ENCODE measurements around the gene MAP1LC3B2. TPM values are rescaled to one million over a fixed set of nuclear protein-coding genes. Genes with fewer than 3 reads are reported as not detected.

The MAP1LC3B2 gene
- total RNA-seq, 1 experiment from 2014 or later, result not detected

DNA sequence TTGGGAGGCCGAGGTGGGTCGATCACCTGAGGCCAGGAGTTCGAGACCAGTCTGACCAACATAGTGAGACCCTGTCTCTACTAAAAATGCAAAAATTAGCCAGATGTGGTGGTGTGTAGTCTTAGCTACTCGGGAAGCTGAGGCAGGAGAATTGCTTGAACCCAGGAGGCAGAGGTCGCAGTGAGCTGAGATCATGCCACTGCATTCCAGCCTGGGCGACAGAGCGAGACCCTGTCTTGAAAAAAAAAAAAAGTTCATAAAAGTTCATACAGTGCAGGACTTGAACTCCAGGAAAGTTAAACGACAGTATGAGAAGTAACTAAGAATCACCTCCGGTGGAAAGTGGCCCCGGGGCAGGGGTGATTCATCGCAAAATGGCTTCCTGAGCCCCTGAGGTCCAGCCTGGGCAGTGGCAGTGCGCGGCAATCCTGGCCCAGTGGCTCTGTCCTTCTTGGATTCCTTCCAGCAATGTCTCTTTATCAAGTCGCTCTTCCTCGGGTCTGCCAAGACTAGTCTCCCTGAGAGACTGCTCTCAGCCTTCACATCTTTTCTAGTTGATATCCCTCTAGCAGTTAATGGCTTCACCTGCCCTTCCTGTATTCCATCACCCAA lies 16.7 kb upstream of the MAP1LC3B2 start:
- Histone ChIP-seq H3K9me3 (replicated peaks) (no peaks in the 10 kb centered on the region; the same call in 1 of the 2 replicates), H3K27me3 (no peaks in the 10 kb centered on the region), H3K36me3 (no peaks in the 10 kb centered on the region), H3K27ac (no peak overlapping the region), H3K4me1 (no peaks in the 10 kb centered on the region), H3K4me3 (no peak overlapping the region)
- DNase-seq, result no peak

DNA sequence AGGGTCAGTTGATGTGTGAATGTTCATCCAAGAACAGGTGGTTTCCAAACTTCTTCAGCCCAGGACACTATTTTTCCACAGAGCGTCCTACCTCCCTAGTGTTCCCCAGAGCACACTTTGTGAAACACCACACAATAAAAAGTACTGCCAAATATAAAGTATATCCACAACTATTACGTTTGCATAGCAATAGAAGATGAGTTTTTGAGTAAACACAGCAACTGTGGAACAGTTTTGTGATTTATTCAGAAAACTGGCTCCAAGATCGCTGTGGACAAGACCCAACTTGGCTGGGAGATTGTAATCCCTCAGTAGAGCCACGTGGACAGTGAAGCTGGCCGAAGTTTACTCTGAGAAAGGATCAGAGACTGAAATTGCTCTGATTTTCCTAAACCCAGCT lies 14.5 kb upstream of the MAP1LC3B2 start:
- Histone ChIP-seq H3K27ac (no peak overlapping the region), H3K4me1 (no peaks in the 10 kb centered on the region)

DNA sequence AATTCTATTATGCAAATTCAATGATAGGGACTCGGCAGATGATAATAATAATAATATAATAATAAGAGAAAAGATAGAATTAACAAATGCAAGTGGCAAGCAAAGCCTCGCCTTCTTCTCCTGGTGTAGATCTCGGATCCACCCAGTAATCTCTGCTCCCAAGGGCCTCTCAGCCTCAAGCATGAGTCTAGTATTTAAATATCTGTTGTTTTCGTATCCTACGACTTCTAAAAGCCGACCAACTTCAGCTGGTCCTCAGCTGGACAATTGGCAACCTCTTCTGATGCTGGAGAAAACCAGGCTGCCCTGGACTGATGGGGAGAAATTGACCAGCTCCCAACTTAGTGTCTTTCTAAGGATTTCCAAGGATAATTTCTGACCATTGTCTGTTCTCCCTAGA lies 14.0 kb upstream of the MAP1LC3B2 start:
- Histone ChIP-seq H3K9me3 (replicated peaks) (no peaks in the 10 kb centered on the region; the same call in 1 of the 2 replicates), H3K4me3 (no peak overlapping the region), H3K4me1 (no peaks in the 10 kb centered on the region), H3K36me3 (no peaks in the 10 kb centered on the region), H3K27me3 (no peaks in the 10 kb centered on the region), H3K27ac (no peak overlapping the region)
- DNase-seq, result no peak

More for the DNA sequence above, 14.5 kb upstream of the MAP1LC3B2 start:
- Histone ChIP-seq H3K4me3 (no peak overlapping the region), H3K36me3 (no peaks in the 10 kb centered on the region), H3K9me3 (replicated peaks) (no peaks in the 10 kb centered on the region; the same call in 1 of the 2 replicates), H3K27me3 (no peaks in the 10 kb centered on the region)
- no peak for DNase-seq

DNA sequence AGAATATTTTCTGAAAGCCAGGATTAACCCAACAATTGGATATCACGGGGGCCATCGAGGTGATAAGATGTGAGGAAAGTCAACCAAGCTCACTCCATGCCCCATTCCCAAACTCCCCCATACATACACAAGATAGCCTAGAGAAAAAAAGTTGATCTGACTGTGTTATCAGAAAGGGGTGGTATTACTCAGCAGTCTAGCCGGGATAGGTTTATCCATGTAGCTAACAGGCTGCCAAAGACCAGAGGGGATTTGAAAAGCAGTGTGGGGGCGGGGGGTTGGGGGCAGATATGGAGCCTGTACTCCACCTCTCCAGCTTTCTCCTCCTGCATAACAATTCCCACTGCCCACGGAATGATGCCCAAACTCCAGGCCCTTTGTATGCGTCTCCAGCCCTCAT lies 13.2 kb upstream of the MAP1LC3B2 start:
- H3K36me3 ChIP-seq, result no peaks in the 10 kb centered on the region
- no peaks in the 10 kb centered on the region for H3K9me3 ChIP-seq (replicated peaks)
- no peaks in the 10 kb centered on the region for H3K4me1 ChIP-seq
- no peaks in the 10 kb centered on the region for H3K27me3 ChIP-seq
- no peak overlapping the region for H3K27ac ChIP-seq
- DNase-seq, result no peak
- H3K4me3 ChIP-seq, result no peak overlapping the region

DNA sequence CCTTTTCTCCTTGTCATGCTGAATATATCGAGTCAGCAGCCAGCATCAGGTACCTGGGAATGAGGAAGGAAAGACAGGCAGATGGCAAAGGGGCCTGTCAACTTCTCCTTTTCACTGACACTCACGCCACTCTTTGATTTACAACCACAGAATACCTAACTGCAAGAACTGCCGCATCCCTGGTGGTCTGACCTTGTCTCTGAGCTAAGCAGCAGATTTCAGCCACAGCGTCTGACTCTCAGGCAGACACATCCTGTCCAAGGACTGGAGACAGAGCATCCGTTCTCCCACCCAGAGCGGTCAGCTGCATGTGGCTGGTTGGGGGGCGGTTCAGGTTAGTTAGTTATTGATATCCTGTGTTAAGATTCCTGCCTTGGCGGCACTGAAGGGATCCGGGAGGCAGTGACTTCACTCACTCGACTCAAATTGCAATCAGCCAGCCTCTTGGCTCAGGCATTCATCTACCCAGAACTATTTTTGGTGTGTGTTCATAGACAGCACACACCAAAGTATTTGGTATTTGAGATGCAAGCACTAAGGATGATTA lies 11.2 kb upstream of the MAP1LC3B2 start:
- Histone ChIP-seq H3K36me3 (no peaks in the 10 kb centered on the region), H3K9me3 (replicated peaks) (no peaks in the 10 kb centered on the region), H3K4me1 (no peaks in the 10 kb centered on the region), H3K4me3 (no peak overlapping the region), H3K27me3 (no peaks in the 10 kb centered on the region), H3K27ac (no peak overlapping the region)
- DNase-seq, result peak; percentile 38 to 50

DNA sequence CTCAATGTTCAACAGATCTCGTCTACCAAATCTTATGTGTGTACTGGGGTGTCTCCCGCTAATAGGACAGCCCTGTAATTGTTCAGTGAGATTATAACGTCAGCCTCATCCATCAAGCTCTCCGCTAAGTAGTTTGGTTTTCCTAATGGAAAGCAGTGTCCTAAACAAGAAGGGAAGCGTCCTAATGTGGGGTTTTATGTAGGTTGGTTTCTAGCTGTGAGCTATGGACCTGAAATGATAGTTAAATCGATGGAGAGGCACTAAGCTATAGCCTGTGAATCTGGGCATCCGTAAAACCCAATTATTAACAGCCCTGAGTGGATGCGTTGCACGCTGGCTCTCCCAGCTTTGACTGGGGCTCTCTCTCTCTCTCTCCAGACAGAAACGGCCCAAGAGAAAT lies 9.2 kb upstream of the MAP1LC3B2 start:
- Histone ChIP-seq H3K27me3 (no peaks in the 10 kb centered on the region), H3K4me3 (no peak overlapping the region), H3K27ac (no peak overlapping the region), H3K36me3 (no peaks in the 10 kb centered on the region), H3K4me1 (no peaks in the 10 kb centered on the region), H3K9me3 (replicated peaks) (no peaks in the 10 kb centered on the region)
- DNase-seq, result no peak

GRCh38 chr12:116551151-116551550 lies 8.0 kb upstream of the MAP1LC3B2 start:
- no peaks in the 10 kb centered on the region for H3K36me3 ChIP-seq
- no peak overlapping the region for H3K4me3 ChIP-seq
- no peak for DNase-seq
- H3K9me3 ChIP-seq (replicated peaks), result no peaks in the 10 kb centered on the region
- no peak overlapping the region for H3K27ac ChIP-seq
- H3K4me1 ChIP-seq, result no peaks in the 10 kb centered on the region
- H3K27me3 ChIP-seq, result no peaks in the 10 kb centered on the region

GRCh38 chr12:116551619-116551951 lies 7.6 kb upstream of the MAP1LC3B2 start:
- Histone ChIP-seq H3K4me1 (no peaks in the 10 kb centered on the region), H3K4me3 (no peak overlapping the region), H3K36me3 (no peaks in the 10 kb centered on the region), H3K27ac (no peak overlapping the region), H3K27me3 (no peaks in the 10 kb centered on the region), H3K9me3 (replicated peaks) (no peaks in the 10 kb centered on the region)
- no peak for DNase-seq

DNA sequence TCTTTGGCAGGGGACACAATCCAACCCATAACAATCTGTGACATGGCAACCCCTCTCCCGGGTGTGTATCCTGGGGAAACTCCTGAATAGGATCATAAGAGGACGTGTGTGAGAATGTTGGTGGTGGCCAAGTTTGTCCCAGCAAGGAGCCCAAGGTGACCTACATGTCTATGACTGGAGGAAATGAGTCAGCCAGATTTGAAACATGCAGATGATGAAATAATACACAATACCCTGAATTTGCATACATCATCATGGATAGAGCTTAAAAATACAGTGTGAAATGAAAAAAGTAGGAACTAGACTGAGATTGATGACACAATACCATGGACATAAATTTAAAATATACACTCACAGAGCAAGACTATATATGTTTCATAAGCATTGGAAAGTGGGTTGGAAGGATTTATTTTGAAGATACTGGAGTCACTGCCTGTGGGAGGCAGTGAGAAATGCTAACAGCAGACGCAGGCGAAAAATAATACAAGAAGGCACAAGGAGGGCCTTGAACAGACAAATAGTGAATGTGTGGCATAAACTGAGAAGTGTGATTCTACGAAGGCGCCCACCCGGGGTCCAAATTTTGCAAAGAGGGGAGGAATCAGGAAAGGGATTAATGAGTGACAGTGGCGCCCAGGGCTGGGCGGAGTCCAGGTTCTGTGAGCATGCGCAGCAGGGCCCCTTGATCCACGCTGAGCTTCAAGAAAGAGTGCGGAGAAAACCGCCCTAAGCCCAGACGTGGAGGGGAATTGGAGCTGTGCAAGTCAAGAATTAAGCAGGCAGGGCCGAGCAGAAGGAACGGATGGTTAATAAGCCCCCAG lies 7.0 kb upstream of the MAP1LC3B2 start:
- Histone ChIP-seq H3K4me3 (no peak overlapping the region), H3K9me3 (replicated peaks) (no peaks in the 10 kb centered on the region), H3K27me3 (no peaks in the 10 kb centered on the region), H3K4me1 (no peaks in the 10 kb centered on the region), H3K36me3 (no peaks in the 10 kb centered on the region), H3K27ac (no peak overlapping the region)
- no peak for DNase-seq

- no peak for DNase-seq
- H3K4me3 ChIP-seq, result no peak overlapping the region
- H3K4me1 ChIP-seq, result no peaks in the 10 kb centered on the region
- H3K36me3 ChIP-seq, result no peaks in the 10 kb centered on the region
- no peaks in the 10 kb centered on the region for H3K27me3 ChIP-seq
- H3K9me3 ChIP-seq (replicated peaks), result no peaks in the 10 kb centered on the region
- H3K27ac ChIP-seq, result no peak overlapping the region
These were observed 6.3 kb upstream of the MAP1LC3B2 start for GRCh38 chr12:116552773-116553373.

DNA sequence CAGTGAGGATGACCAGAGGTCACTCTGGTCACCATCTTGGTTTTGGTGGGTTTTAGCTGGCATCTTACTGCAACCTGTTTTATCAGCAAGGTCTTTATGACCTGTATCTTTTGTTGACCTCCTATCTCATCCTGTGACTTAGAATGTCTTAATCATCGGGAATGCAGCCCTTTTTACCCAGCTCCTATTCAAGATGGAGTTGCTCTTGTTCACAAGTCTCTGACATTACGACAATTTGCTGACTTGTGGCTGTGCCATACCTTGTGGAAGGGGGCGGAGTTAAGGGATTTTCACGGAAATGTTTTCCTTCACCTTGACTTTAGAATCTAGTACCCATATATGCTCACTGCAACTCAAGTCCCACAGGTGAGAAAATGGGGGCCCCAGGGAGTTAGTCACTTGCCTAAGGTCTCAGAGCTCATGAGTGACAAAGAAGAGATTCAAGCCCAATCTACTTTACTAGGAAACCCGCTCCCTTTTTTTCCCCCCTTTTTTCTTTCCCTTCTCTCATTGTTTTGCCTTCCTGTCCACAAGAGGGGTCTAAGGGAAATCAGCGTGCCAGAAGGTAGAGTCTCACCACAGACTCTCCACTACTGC lies 2.7 kb upstream of the MAP1LC3B2 start:
- H3K9me3 ChIP-seq (replicated peaks), result no peaks in the 10 kb centered on the region
- peaks cover 7% of the 10 kb centered on the region for H3K4me1 ChIP-seq
- H3K27me3 ChIP-seq, result no peaks in the 10 kb centered on the region
- no peak for DNase-seq
- H3K36me3 ChIP-seq, result no peaks in the 10 kb centered on the region
- no peak overlapping the region for H3K4me3 ChIP-seq
- H3K27ac ChIP-seq, result no peak overlapping the region

DNA sequence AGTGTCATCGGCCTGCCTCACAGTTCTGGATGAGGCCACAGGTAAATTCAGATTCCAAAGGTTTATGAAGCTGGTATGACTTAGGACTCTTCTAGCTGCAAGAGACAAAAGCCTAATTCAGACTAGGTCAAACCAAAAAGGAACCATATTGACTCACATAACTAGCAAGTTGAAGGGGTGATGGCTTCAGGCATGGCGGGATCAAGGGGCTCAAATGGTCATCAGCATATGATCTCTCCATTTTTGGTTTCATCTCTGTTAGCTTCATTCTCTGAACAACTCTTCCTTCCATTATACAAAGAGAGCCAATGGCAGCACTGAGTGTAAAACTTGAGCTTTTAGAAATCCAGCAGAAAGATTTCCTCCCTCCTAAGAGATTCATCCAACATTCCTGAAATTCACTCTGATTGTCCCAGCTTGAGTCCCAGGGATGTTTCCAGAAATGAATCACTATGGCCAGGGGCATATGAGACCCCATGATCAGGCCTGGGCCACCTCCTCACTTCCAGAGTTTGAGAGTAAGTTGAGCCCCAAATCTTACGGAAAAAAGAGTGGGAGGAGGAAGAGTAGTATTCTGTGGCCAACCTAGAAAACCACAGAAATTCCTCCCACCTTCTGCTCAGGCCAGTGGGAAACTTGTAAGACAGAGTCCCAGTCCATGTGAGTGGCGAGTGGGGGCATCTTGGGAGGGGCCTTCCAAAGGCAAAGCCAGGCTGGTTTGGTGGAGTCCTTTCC lies 2.0 kb upstream of the MAP1LC3B2 start:
- H3K9me3 ChIP-seq (replicated peaks), result no peaks in the 10 kb centered on the region
- H3K27me3 ChIP-seq, result no peaks in the 10 kb centered on the region
- no peaks in the 10 kb centered on the region for H3K36me3 ChIP-seq
- no peak for DNase-seq
- no peak overlapping the region for H3K4me3 ChIP-seq
- no peak overlapping the region for H3K27ac ChIP-seq
- peaks cover 7% of the 10 kb centered on the region for H3K4me1 ChIP-seq

GRCh38 chr12:116558280-116559161 lies 660 bp upstream of the MAP1LC3B2 start:
- Histone ChIP-seq H3K36me3 (no peaks in the 10 kb centered on the region), H3K27ac (peak overlapping the region; percentile 92), H3K4me3 (peak overlapping the region; percentile 51), H3K9me3 (replicated peaks) (no peaks in the 10 kb centered on the region), H3K4me1 (peaks cover 7% of the 10 kb centered on the region), H3K27me3 (no peaks in the 10 kb centered on the region)
- no peak for DNase-seq
